Measurements from ENCODE around the gene CDPF1. TPM values are rescaled to one million over a fixed set of nuclear protein-coding genes. Genes with fewer than 3 reads are reported as not detected.

CDPF1 gene
- total and polyA plus RNA-seq, 2 experiments from 2014 or later: 10.1 to 14.5 TPM

- TF ChIP-seq EZH2phosphoT487 (IDR thresholded peaks at IDR 0.05; ENCODE audit: unreplicated experiment) (no peak), CTCF (conservative IDR thresholded peaks at IDR 0.05; ENCODE audit: low read depth in 2 of 2) (no peak), JUNB (IDR thresholded peaks at IDR 0.05; ENCODE audit: unreplicated experiment) (no peak), REST (IDR thresholded peaks at IDR 0.05; ENCODE audit: unreplicated experiment) (no peak), ZNF331 (CRISPR knock-in tag; IDR thresholded peaks at IDR 0.05; ENCODE audit: low read depth) (no peak), CREB1 (CRISPR knock-in tag; IDR thresholded peaks at IDR 0.05; ENCODE audit: low read depth) (no peak)
Measured at GRCh38 chr22:46224044-46224897, 25.8 kb downstream of the CDPF1 start (continued).

DNA sequence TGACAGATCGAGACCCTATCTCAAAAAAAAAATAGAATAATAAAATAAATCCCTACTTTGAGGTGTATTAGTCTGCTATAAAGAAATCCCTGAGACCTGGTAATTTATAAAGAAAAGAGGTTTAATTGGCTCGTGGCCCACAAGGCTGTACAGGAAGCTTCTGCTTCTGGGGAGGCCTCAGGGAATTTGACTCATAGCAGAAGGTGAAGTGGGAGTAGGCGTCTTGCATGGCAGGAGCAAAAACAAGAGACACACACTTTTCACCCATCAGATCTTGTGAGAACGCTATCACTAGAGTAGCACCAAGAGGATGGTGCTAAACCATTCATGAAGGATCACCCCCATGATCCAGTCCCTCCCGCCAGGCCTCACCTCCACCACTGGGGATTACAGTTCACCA is 29.2 kb downstream of the CDPF1 start:
- Histone ChIP-seq H3K9me2 (ENCODE audit: insufficient read depth) (no peaks in the 10 kb centered on the region), H3K4me3 (no peak overlapping the region), H4K20me1 (replicated peaks; ENCODE audit: insufficient read depth) (no peaks in the 10 kb centered on the region), H3K36me3 (ENCODE audit: insufficient read depth) (no peaks in the 10 kb centered on the region), H3K4me1 (ENCODE audit: insufficient read depth) (no peaks in the 10 kb centered on the region), H3K79me2 (replicated peaks; ENCODE audit: insufficient read depth) (no peaks in the 10 kb centered on the region), H3K27ac (ENCODE audit: low read depth) (no peak overlapping the region), H3F3A (replicated peaks; ENCODE audit: low read depth) (peaks cover 6% of the 10 kb centered on the region; the same call in 1 of the 2 replicates), H3K4me2 (no peak overlapping the region), H3K27me3 (ENCODE audit: insufficient read depth) (no peaks in the 10 kb centered on the region), H2AFZ (no peak overlapping the region)
- no peaks in the 10 kb centered on the region; the same call in 2 of the 3 replicates for H3K36me3 Mint-ChIP-seq (ENCODE audit: low read depth)
- peaks cover 10% of the 10 kb centered on the region for H3K4me1 Mint-ChIP-seq
- H3K27ac Mint-ChIP-seq: no peak overlapping the region
- no peak overlapping the region for H3K4me3 Mint-ChIP-seq
- no peaks in the 10 kb centered on the region; the same call in 2 of the 3 replicates for H3K9me3 Mint-ChIP-seq
- ATAC-seq (no peak), DNase-seq (ENCODE audit: low spot score) (no peak)
- peaks cover 10% of the 10 kb centered on the region for H3K27me3 Mint-ChIP-seq (ENCODE audit: insufficient read depth, low read depth, poor library complexity)
- TF ChIP-seq ETS1 (IDR thresholded peaks at IDR 0.05): no peak
- no peak for TF ChIP-seq CTCF (conservative IDR thresholded peaks at IDR 0.05; ENCODE audit: low read depth in 2 of 2)
- no peak for TF ChIP-seq NANOG (IDR thresholded peaks at IDR 0.05; ENCODE audit: borderline replicate concordance)
- TF ChIP-seq POLR2AphosphoS5 (IDR thresholded peaks at IDR 0.05; ENCODE audit: low read depth): no peak
- TF ChIP-seq STAT1 (IDR thresholded peaks at IDR 0.05; ENCODE audit: unreplicated experiment): no peak

Measured in GM23338 (cell line).